ENCODE measurements around the gene MRTFA. TPM values are rescaled to one million over a fixed set of nuclear protein-coding genes. Genes with fewer than 3 reads are reported as not detected.

MRTFA gene
- total RNA-seq, 1 experiment from 2014 or later, result 28.0 TPM

- no peak for TF ChIP-seq JUND (IDR thresholded peaks at IDR 0.05)
- no peak for TF ChIP-seq FOSL1 (IDR thresholded peaks at IDR 0.05; ENCODE audit: low read depth)
- TF ChIP-seq POLR2A (IDR thresholded peaks at IDR 0.05; ENCODE audit: borderline replicate concordance, extremely low read depth, insufficient read depth, insufficient read length), result no peak
- no peak for TF ChIP-seq POLR2AphosphoS5 (IDR thresholded peaks at IDR 0.05; ENCODE audit: low read depth, low read length)
- TF ChIP-seq EZH2 (IDR thresholded peaks at IDR 0.05), result no peak
- TF ChIP-seq CEBPB (IDR thresholded peaks at IDR 0.05; ENCODE audit: low read depth), result no peak
- no peak for TF ChIP-seq EGR1 (IDR thresholded peaks at IDR 0.05; ENCODE audit: low read depth)
- no peak for TF ChIP-seq REST (IDR thresholded peaks at IDR 0.05; ENCODE audit: low read depth)
- CTCF ChIA-PET, result no interaction called here
- POLR2A ChIA-PET, result no interaction called here
- DNase-seq (ENCODE audit: low read depth, low spot score) (no peak), ATAC-seq (no peak)
- H3K9me3 ChIP-seq (ENCODE audit: control insufficient read depth in 1 of 2, insufficient read depth in 1 of 2, low read depth in 1 of 2, low read length in 2 of 2), result no peaks in the 10 kb centered on the region
- H3K27me3 ChIP-seq (ENCODE audit: insufficient read depth, low read length), result no peaks in the 10 kb centered on the region
- no peaks in the 10 kb centered on the region for H3K9me2 ChIP-seq (ENCODE audit: insufficient read depth)
- peaks cover 31% of the 10 kb centered on the region for H3K79me2 ChIP-seq (ENCODE audit: insufficient read depth, low read length)
- no TSS peak for BruUV-seq (replicated peaks)
- no peaks in the 10 kb centered on the region for H4K20me1 ChIP-seq (ENCODE audit: insufficient read depth)
- H3K4me1 ChIP-seq (ENCODE audit: control insufficient read depth in 1 of 2, insufficient read depth in 2 of 2, low read length in 2 of 2), result peaks cover 6 to 13% of the 10 kb centered on the region in 2 experiments; a peak in 3 of 4 replicates
- H3K36me3 ChIP-seq (ENCODE audit: control insufficient read depth in 1 of 2, insufficient read depth in 2 of 2, low read length in 2 of 2), result no peaks in the 10 kb centered on the region
- no peak overlapping the region for H2AFZ ChIP-seq (ENCODE audit: low read depth, low read length, poor library complexity, severe bottlenecking)
- no peak overlapping the region for H3K27ac ChIP-seq (ENCODE audit: low read depth, low read length)
- intact Hi-C loops (cut with micrococcal nuclease), result no loop called here
- no peak overlapping the region for H3K9ac ChIP-seq (ENCODE audit: low read length)
- H3K4me3 ChIP-seq (replicated peaks in 1 of 2; ENCODE audit: low read depth in 1 of 2, low read length in 2 of 2), result no peak overlapping the region
- RAD21 ChIA-PET (ENCODE audit: low non-redundant PET in 1 of 2, low total read pairs in 2 of 2, uncharacterized antibody in 2 of 2, unreplicated experiment in 2 of 2), result no interaction called here
- peak overlapping the region; percentile 0; the same call in 1 of the 2 replicates for H3K4me2 ChIP-seq (ENCODE audit: low read length)
Observed at GRCh38 chr22:40567626-40568328, 68.7 kb downstream of the MRTFA start.
